HG03139 (cell line): ENCODE results near the gene MRTFB.
A peak's percentile ranks its signal among the peaks of the same experiment; 100 is the strongest.

ENCODE experiments used
- ATAC-seq: cut with Tn5 transposase; IDR thresholded peaks from one replicate; pipeline ENCODE4 v1.9.1; 2021; ENCODE audit not compliant: unreplicated experiment

Gene MRTFB

DNA sequence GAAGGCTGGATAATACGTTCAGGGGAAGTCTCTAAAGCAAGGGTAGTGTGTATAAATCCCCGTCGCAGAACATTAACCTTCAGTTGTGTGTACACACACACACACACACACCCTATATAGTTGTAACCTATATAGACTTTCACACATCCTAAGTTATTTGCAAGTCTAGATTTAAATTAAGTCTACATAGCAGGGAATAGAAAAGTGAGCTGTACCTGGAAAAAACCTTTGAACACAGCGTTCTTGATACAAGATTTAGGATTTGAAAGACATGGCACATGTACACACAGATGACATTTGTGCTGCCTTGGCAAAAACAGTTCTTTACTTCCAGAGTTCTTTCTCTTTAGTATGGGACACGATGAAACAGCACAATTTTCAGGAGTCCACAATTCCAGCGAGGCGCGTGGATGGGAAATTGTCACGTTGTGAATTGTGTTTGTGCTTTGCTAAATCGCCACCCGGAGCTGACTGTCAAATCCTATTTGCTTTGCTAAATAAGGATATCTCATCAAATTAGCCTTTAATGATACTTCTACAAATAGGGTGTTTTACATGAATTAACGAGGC lies 233.9 kb downstream of the MRTFB start:
- ATAC-seq = no peak

DNA sequence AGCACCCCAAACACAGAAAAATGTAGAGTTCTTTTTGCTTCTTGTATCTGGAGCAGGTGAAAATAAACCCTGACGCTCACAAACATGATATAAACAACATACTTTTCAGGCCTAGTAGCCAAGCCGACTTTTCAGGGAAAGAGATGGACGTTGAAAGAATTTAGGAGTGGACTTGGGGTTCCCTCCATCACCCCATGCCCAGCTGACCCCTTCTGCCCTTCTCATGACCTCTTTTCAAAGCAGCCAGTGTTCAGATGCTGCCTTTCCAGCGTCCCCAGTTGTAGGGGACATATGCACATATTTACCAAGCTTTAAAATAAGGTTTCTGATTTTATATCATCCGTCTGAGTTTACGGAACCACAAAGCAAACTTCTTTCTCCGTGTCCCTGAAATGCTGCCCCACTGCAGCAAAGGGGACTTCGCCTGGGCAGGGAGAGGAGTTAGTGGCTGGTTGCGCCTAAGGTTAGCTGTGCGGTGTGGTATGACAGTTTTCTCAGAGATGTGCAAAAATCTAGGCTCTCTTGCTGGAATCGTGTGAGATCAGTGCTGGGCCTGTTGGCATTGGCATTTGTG lies 235.5 kb downstream of the MRTFB start:
- no peak for ATAC-seq

DNA sequence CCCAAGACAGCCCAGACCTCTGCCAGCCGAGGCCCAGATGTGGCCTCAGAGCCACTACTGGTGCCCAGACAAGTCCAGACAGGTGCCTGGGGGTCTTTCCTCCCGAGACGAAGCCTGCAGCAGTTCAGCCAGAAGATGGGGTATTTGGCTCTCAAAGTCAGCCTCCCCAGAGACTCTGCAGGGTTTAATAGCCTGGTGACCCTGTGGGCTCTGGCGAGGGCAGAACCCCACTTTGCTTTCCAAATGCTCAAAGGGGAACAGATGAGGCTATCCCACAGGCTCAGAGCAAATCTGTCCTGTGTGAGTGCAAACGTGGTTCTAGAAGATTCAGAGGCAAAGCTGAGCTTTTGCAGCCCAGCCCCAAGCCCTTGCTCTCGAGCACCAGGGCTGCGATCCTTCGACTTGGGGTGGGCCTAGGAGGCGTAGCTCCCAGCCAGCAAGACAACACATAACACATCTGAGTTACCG lies 236.0 kb downstream of the MRTFB start:
- ATAC-seq = no peak

DNA sequence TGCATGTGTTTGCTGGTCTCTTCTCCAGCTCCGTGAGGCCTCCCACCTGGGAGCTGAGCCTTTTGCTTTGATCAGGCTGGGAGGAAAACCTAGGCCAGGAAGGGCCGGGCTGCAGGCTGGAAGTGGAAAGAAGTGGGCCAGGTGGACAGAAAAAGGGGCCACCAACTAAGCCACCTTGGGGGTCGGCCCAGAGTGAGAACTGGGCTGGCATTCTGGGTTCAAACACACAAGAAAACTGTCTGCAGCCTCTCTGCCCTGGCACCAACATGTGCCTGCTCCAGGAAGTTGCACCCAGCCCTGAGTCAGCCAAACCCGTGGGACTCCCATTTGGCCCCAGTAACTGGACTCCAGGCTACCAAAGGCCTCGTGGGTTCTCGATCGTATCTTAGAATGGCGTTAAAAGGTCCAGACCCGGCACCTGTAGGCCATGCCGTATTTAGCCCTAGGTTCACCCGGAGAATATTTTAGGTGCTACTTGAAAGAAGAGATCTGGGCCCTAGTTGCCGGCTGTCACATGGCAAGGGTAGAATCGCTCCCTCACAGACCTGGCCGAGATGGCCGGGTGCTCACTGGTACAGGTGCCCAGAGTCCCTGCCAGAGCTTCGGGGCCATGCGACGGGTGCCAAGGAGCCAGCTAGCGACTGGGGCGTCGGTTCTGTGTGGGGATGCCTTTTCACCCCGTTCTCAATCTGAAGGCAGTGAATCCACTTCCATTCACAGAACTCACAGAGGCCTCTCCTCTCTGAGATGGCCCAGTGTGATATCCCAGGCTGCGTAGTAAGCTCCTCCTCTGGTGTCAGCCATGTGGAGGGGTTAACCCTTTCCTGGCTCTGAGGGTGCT lies 236.6 kb downstream of the MRTFB start:
- no peak for ATAC-seq

DNA sequence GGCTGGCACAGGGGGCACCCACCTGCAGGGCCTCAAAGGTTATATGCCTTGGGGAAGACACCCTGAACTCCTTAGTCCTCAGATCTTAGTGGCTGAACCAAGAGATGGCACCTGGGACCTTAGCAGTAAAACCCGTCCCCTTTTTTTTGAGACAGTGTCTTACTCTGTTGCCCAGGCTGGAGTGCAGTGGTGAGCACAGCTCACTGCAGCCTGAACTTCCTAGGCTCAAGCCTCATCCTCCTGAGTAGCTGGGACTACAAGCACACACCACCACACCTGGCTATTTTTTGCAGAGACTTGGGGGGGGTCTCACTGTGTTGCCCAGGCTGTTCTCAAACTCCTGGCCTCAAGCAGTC lies 237.2 kb downstream of the MRTFB start:
- ATAC-seq = no peak

DNA sequence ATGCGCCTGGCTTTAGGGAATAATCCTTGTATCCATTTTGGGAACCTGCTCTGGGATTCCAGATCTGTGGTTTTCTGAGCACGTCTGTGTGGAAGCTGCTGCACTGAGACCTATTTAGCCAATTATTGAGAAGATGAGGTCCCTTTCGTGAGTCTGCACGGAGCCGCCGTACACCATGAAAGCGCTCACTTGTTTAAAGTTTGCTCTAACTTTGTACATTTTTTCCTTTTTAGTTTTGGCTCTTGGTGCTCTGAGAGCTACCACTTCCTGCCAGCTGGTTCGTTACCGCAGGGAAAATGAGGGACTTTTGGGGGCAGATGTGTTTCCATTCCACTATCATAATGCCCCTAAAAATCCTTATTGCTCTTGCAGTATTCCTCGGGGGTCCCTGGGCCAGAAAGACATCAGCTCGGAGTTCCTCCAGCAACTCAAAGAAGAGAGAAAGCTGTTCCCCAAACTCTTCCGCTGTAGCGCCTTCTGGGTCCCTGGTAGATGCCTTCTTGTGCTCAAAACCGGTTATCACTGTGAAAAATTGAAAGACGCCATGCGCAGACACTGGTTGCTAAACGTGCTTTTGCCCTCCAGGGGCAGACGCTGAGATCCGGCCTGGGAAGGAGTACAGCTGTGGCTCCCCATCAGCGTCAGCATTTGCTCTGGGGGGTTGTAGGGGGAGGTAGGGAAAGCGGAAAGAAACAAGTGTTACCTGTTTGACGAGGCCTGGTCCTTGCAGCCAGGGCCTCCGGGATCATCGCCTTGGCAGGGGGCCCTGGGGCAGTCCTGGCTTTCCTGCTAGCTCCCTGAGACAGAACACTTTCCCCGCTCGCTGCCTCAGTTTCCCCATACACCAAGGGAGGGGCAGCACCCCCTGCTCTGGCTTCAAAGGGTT lies 238.1 kb downstream of the MRTFB start:
- no peak for ATAC-seq

DNA sequence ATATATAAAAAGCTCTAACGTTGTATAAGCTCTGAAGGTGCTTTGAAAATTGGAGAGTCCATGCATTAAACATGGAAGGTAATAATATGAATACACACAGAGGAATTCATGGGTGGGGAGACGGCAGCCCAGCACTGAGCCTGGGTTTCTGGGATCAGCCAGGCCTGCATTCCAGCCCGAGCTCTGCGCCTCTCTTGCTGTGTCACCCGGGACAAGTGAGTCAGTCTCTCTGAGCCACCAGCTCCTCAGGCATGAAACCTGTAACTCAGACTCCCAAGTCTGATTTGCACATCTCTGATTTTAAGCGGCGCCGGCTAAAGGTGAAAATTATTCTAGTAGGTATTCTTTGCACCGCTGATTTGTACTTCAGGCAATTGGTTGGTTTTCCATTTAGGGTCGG lies 238.8 kb downstream of the MRTFB start:
- no peak for ATAC-seq

DNA sequence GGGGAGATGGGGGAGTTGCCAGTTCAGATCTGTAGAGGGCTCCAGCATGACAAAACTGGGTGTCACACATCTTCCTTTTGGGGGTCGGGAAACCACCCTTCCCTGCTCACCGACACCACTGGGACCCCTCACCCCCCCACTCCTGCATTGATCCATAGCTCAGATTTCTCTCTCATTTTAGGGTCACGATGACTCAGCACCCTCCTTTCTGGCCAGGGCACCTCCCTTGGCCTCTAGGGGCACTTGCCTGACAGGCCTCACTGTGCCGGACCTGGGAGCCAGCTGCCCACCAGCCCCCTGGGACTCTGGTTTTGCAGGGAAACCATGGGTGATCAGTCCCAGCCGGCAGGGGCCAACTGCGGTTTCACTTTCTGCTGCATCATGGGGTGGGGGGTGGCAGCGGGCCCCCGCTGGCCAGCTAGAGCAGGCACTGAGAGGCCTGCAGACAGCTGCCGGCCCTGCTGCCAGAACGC lies 239.4 kb downstream of the MRTFB start:
- peak; percentile 46 for ATAC-seq

DNA sequence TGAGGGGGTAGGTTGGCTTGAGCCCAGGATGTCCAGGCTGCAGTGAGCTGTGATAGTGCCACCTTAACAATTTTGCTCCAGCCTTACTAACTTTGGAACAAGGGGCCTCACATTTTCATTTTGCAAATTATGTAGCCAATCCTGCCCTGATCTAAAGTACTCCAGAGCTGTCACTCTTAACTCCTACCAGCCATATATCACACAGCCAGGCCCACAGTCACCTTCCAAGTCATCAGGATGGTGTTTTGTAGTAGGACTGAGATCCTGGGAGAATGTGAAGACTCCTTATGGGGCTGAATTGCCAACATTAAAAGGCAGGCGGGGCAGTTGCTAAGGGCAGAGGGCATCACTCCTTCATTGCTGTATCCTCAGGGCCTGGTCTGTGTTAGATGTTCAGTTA lies 243.0 kb downstream of the MRTFB start:
- ATAC-seq = no peak

DNA sequence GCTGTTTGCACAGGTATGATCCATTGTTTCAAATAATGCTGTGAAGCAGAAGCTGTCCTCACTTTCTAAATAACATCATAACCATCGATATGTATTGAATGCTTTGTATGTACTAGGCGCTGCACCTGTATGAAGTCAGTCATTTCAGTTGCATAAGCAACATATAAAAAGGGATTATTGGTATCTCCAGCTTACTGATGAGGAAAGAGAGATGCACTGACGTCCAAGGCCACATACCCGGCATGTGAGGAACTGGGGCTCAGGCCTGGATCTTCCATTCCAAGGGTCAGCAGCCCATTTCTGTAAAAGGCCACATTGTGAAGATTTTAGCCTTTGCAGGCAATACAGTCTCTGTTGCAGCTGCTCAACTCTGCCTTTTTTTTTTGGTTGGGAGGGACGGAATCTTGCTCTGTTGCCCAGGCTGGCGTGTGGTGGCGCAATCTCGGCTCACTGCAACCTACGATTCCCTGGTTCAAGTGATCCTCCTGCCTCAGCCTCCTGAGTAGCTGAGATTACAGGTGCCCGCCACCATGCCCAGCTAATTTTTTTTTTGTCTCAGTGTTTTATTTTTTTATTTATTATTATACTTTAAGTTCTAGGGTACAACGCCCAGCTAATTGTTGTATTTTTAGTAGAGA lies 244.7 kb downstream of the MRTFB start:
- ATAC-seq = no peak
